Adrenal gland (tissue), 12 donors: ENCODE measurements around the gene ARHGAP8. TPM values are rescaled to one million over a fixed set of nuclear protein-coding genes. Genes with fewer than 3 reads are reported as not detected.
"Not testable (repeated sequence)": the region's sequence is repeated elsewhere in the genome, so short reads cannot be mapped to it uniquely, and the experiment has no call there.

Experiments
- DNase-seq, 7 donors: peaks; one replicate each; pipeline ENCODE4 v3.0.0-alpha.2; 2019 to 2020
- H3K27ac ChIP-seq, 5 donors: fragments of 200-600 bp; sonication (generic) in 4 of 5; 1 replicate in 3 of 5; 2 replicates in 2 of 5; pipeline versions ENCODE4 v1.5.1 to v1.8.0; 2016 to 2020; ENCODE audit warnings: mild to moderate bottlenecking in 1 of 5
- H3K27me3 ChIP-seq: fragments of 200-600 bp; 2 replicates; pipeline ENCODE4 v1.8.0; 2021
- H3K36me3 ChIP-seq, 2 donors: fragments of 200-600 bp; replicated peaks in 1 of 2; 1 replicate in 1 of 2; 2 replicates in 1 of 2; pipeline versions ENCODE4 v1.5.1 to v1.8.0; 2018 to 2022
- H3K4me1 ChIP-seq, 2 donors: fragments of 200-600 bp; replicated peaks in 1 of 2; 1 replicate in 1 of 2; 2 replicates in 1 of 2; pipeline versions ENCODE4 v1.5.1 to v1.8.0; 2018 to 2021
- H3K4me3 ChIP-seq, 4 donors: fragments of 200-600 bp; sonication (generic) in 3 of 4; one replicate each; pipeline ENCODE4 v1.5.1; 2016 to 2018
- H3K9me3 ChIP-seq, 3 donors: fragments of 200-600 bp; sonication (generic) in 1 of 3; replicated peaks in 1 of 3; 1 replicate in 2 of 3; 2 replicates in 1 of 3; pipeline versions ENCODE4 v1.5.1 to v1.8.0; 2016 to 2021
- POLR2A ChIP-seq, 2 donors: fragments of 450-650 bp; IDR thresholded peaks; one replicate each; pipeline ENCODE4 v1.6.1; 2017; ENCODE audit warnings: antibody characterized with exemption in 2 of 2, mild to moderate bottlenecking in 2 of 2, moderate library complexity in 1 of 2
- WGBS, 4 donors: extraction: QIAGEN DNeasy Blood & Tissue Kit in 2 of 4; methylation state at CpG; one replicate each; pipeline versions ENCODE4 v1.1.5 to v1.1.7; 2013 to 2017; 5-methylcytosine and 5-hydroxymethylcytosine counted together
- intact Hi-C, 2 donors: fragments of 100-400 bp; cut with DNase I; formaldehyde crosslinking; loops; one replicate each; pipeline versions ENCODE4 v1.14.1 to v1.15.0; 2022 to 2023
- polyA plus RNA-seq, 3 donors: library from polyadenylated mRNA; stranded (reverse); fragments of 200-250 nt in 2 of 3; fragments of 350-450 nt in 1 of 3; fragmentation: Illumina TruSeq in 1 of 3; extraction: RNeasy Lipid Tissue Mini Kit (QIAGEN cat#74804) in 1 of 3; gene quantifications; one replicate each; pipeline ENCODE4 v1.2.3, GENCODE V29; 2013 to 2014
- total RNA-seq, 9 donors: library from RNA; depleted of rRNA in 4 of 9; stranded (reverse); fragments of >200 nt in 4 of 9; fragments of 120-200 nt in 1 of 9; fragmentation: NEBNext Ultra II Directional in 1 of 9; extraction: Animal tissue kit (Norgen Biotek cat#: 25700) in 1 of 9; gene quantifications; one replicate each; pipeline versions ENCODE4 v1.1.0 to v1.2.4, GENCODE V29; 2013 to 2023
- TF ChIP-seq, protein P1 (sequence below), 6 experiments: fragments of 450-650 bp in 4 of 6; fragments of 200-600 bp in 2 of 6; sonication (generic) in 1 of 6; IDR thresholded peaks; 1 replicate in 5 of 6; 2 replicates in 1 of 6; pipeline versions ENCODE4 v1.5.1 to v1.8.0; 2016 to 2021; ENCODE audit warnings: antibody characterized with exemption in 6 of 6, mild to moderate bottlenecking in 2 of 6, moderate library complexity in 1 of 6
- donor health status: healthy with polysubstance abuse.
- donor health status: Bipolar disorder and iron deficiency.
- donor health status: DM: yes; HTN: yes; CAD: no.
- donor health status: DM: no; HTN: no; CAD: no.
- donor health status: DM: no; HTN: no; CAD: no.
- donor health status: DM: yes; HTN: yes; CAD: no.

The ARHGAP8 gene
- total and polyA plus RNA-seq, 12 donors: 0.12 to 17.8 (median 1.1) TPM

GRCh38 chr22:44736581-44737405, 15.6 kb upstream of the ARHGAP8 start:
- Histone ChIP-seq H3K4me1 (no peaks in the 10 kb centered on the region), H3K4me3 (no peak overlapping the region), H3K27me3 (peaks cover 8% of the 10 kb centered on the region), H3K27ac (no peak overlapping the region), H3K36me3 (no peaks in the 10 kb centered on the region), H3K9me3 (no peaks in the 10 kb centered on the region)
- 30 to 60% (median 54%) methylated on average over 9 to 52 of the region's 52 CpGs for WGBS, 4 donors
- no peak for DNase-seq
- intact Hi-C loops: loop anchor here (2.0 kb wide), 2 partner anchors 38 to 40 kb away; no protein-coding TSS in a partner anchor
- TF ChIP-seq POLR2A (IDR thresholded peaks at IDR 0.05): no peak
- TF ChIP-seq, protein P1, sequence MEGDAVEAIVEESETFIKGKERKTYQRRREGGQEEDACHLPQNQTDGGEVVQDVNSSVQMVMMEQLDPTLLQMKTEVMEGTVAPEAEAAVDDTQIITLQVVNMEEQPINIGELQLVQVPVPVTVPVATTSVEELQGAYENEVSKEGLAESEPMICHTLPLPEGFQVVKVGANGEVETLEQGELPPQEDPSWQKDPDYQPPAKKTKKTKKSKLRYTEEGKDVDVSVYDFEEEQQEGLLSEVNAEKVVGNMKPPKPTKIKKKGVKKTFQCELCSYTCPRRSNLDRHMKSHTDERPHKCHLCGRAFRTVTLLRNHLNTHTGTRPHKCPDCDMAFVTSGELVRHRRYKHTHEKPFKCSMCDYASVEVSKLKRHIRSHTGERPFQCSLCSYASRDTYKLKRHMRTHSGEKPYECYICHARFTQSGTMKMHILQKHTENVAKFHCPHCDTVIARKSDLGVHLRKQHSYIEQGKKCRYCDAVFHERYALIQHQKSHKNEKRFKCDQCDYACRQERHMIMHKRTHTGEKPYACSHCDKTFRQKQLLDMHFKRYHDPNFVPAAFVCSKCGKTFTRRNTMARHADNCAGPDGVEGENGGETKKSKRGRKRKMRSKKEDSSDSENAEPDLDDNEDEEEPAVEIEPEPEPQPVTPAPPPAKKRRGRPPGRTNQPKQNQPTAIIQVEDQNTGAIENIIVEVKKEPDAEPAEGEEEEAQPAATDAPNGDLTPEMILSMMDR (IDR thresholded peaks at IDR 0.05): no peak

- no peak for DNase-seq
- no peaks in the 10 kb centered on the region for H3K36me3 ChIP-seq
- no peaks in the 10 kb centered on the region for H3K9me3 ChIP-seq
- no peaks in the 10 kb centered on the region for H3K4me1 ChIP-seq
- TF ChIP-seq, protein P1 (IDR thresholded peaks at IDR 0.05): no peak
- no peak for TF ChIP-seq POLR2A (IDR thresholded peaks at IDR 0.05)
- H3K27me3 ChIP-seq: peaks cover 8% of the 10 kb centered on the region
- intact Hi-C loops: loop anchor here (2.0 kb wide), 2 partner anchors 39 to 41 kb away; no protein-coding TSS in a partner anchor
- no peak overlapping the region for H3K27ac ChIP-seq
- WGBS, 4 donors: 57 to 73% (median 62%) methylated on average over 15 to 32 of the region's 32 CpGs
- H3K4me3 ChIP-seq: no peak overlapping the region
Measured at GRCh38 chr22:44737406-44738346, 14.7 kb upstream of the ARHGAP8 start.

DNA sequence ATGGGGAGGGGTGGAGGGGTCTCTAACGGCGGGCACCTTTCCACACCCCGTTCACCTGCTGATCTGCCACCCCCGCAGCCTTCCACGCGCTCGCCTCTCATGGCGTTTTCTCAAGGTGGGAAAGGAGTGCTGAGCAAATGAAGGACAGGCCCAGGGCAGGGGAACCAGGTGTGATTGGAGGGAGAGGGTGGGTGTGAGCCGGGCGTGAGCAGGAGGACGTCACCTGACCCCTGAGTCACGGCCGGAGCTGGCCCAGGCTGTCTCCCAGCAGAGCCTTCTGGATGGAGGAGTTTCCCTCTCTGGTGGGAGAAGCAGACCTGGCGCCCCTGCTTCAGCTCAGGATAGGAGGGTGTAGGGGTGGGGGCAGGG, 14.0 kb upstream of the ARHGAP8 start:
- TF ChIP-seq, protein P1 (IDR thresholded peaks at IDR 0.05): no peak
- TF ChIP-seq POLR2A (IDR thresholded peaks at IDR 0.05): no peak
- no peak overlapping the region for H3K27ac ChIP-seq
- DNase-seq: no peak
- H3K4me3 ChIP-seq: no peak overlapping the region
- H3K36me3 ChIP-seq: no peaks in the 10 kb centered on the region
- no peaks in the 10 kb centered on the region for H3K4me1 ChIP-seq
- H3K9me3 ChIP-seq: no peaks in the 10 kb centered on the region
- H3K27me3 ChIP-seq: peaks cover 8% of the 10 kb centered on the region
- 20 to 61% (median 54%) methylated on average over 2 to 14 of the region's 14 CpGs for WGBS, 4 donors
- intact Hi-C loops: no loop called here

- TF ChIP-seq POLR2A (IDR thresholded peaks at IDR 0.05): no peak
- TF ChIP-seq, protein P1 (IDR thresholded peaks at IDR 0.05): no peak
- Histone ChIP-seq H3K4me1 (no peaks in the 10 kb centered on the region), H3K36me3 (no peaks in the 10 kb centered on the region), H3K27ac (no peak overlapping the region), H3K9me3 (no peaks in the 10 kb centered on the region), H3K27me3 (peaks cover 8% of the 10 kb centered on the region), H3K4me3 (no peak overlapping the region)
- intact Hi-C loops: no loop called here
- WGBS, 4 donors: 78 to 88% (median 85%) methylated on average over 5 of the region's 5 CpGs; no CpG with 5 or more reads in 1 of the 4 donors
- no peak for DNase-seq
Measured at GRCh38 chr22:44739024-44739423, 13.4 kb upstream of the ARHGAP8 start.

- H3K27ac ChIP-seq, H3K4me3 ChIP-seq, H3K4me1 ChIP-seq, intact Hi-C loops, H3K36me3 ChIP-seq, DNase-seq, H3K9me3 ChIP-seq, H3K27me3 ChIP-seq: not testable (repeated sequence)
- WGBS, 4 donors: 71 to 85% (median 73%) methylated on average over 9 to 10 of the region's 10 CpGs
Measured at GRCh38 chr22:44739666-44740065, 12.7 kb upstream of the ARHGAP8 start.
